T47D (cell line): ENCODE measurements around the gene RPL23.

Source experiments
- DNase-seq, 2 experiments: peaks; one replicate each; pipeline versions ENCODE4 v3.0.0 to v3.0.0-alpha.2; 2011 to 2012; ENCODE audit warnings: low read depth in 1 of 2, low spot score in 1 of 2
- JUND ChIP-seq: IDR thresholded peaks from 2 replicates; pipeline ENCODE4 v1.6.1; 2012; ENCODE audit warnings: low read depth
- in situ Hi-C: cut with HindIII; loops from 2 replicates; pipeline ENCODE4 v1.10.0; 2016; ENCODE audit warnings: low sequenced_read_pairs, low pct_unique_long_range_greater_than_20kb

RPL23 gene

DNA sequence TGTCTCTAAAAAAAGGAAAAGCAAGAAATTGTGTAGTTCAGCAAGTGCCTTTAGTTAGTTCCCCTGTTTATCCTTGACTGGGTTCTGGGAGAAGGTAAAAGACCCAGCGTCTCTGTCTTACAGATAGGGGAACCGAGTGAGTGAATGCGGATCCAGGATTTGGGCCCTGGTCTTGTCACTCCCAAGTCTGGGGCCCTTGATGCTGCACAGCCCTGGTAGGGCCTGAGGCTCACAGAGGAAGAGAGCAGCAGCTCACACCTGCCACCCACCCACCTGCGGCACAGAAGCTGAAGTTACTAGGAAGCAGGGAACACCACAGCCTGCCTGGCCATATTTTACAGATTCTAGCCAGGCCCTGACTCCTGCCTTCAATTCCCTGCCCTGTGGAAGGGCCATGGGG, 38.6 kb upstream of the RPL23 start:
- no peak for TF ChIP-seq JUND
- in situ Hi-C loops: no loop called here
- no peak for DNase-seq

DNA sequence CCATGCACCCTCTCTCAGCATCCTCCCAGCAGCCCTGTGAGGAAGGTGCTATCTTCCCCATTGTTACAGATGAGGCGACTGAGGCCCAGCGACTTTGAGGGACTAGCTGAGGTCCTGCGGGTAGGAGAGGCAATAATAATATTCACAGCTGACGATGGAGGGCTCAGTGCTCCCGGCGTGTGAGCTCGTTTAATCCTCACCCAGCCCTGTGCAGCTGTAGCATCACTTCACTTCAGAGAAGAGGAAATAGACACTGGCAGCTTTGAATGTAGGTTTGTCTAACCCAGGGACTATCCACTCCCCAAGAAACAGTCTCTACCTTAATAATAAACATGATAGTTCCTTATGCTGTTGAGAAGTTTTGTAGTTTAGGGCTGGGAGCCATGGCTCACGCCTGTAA, 37.9 kb upstream of the RPL23 start:
- TF ChIP-seq JUND: no peak
- DNase-seq: no peak
- in situ Hi-C loops: no loop called here

GRCh38 chr17:38890410-38890746, 36.9 kb upstream of the RPL23 start:
- DNase-seq: no peak
- in situ Hi-C loops: no loop called here
- no peak for TF ChIP-seq JUND

- DNase-seq: no peak
- in situ Hi-C loops: no loop called here
- no peak for TF ChIP-seq JUND
Observed at GRCh38 chr17:38889745-38890409, 36.4 kb upstream of the RPL23 start.

DNA sequence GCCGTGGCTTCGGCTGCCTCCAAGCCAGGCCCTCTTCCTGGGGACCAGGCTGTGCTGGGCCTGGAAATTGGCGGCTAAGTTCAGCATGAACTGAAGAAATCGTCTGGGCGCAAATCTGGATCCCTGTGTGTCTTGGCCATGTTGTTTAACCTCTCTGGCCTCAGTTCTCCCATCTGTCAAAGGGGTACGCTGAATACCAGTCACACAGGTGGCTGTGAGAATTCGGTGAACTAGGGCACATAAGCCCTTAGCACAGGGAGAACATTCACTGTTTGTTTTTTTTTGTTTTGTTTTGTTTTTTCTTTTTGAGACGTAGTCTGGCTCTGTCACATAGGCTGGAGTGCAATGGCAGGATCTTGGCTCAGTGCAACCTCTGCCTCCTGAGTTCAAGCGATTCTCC, 35.3 kb upstream of the RPL23 start:
- DNase-seq: no peak
- in situ Hi-C loops: no loop called here
- no peak for TF ChIP-seq JUND

DNA sequence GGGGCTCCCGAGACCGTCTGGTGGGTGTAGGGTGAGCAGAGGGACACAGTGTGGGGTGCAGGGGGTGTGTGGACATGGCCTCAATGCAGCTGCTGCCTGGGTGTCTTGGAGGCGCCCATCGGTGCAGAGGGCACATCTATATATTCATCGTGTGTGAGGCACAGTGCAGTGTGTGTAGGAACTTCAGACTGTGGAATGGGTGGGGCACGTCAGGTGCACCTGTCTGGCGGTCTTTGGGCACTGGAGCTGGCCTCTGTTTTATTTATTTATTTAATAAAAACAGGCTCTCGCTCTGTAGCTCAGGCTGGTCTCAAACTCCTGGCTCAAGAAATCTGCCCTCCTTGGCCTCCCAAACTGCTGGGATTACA, 33.1 kb upstream of the RPL23 start:
- TF ChIP-seq JUND: no peak
- DNase-seq: no peak
- in situ Hi-C loops: no loop called here

DNA sequence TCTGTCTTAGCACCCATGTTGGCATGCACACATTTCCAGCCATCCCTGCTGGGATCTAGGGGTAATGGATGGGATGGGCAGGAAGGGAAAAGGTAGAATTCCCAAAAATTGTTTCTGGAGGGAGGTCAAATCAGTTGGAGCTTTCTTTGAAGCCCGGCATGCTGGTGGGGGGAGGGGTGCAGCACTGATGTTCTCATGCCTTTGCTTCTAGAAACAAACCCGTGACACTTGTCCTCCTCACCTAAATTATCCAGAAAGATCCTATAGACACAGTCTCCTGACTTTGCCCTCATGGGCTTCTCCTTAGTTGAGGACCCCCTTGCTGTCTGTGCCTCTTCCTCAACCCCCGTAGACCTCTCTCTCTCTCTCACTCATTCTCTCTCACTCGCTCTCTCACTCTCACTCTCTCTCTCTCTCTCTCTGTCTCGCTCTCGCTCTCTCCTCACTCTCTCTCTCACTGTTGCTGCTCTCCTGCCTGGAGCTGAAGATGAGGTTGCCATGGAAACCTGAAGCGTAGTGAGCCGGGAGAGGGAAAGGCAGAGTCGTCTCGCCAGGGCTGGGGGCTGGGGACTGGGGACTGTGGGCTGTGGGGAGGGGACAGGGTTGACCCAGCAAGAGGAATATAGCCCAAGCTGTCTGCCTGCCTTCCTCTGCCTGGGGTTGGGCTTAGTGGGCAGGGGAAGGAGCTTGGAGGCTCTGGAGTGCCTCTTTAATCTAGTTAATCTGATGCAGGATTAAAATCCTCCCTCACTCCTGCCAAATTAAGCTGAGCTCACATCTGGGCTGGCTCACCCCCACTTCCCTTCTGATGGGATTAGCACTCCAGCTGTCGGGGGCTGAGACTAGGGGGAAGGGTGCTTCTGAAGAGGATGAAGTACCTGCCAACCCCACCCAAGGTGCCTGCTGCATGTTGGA, 32.5 kb upstream of the RPL23 start:
- TF ChIP-seq JUND: no peak
- no peak for DNase-seq
- in situ Hi-C loops: no loop called here

DNA sequence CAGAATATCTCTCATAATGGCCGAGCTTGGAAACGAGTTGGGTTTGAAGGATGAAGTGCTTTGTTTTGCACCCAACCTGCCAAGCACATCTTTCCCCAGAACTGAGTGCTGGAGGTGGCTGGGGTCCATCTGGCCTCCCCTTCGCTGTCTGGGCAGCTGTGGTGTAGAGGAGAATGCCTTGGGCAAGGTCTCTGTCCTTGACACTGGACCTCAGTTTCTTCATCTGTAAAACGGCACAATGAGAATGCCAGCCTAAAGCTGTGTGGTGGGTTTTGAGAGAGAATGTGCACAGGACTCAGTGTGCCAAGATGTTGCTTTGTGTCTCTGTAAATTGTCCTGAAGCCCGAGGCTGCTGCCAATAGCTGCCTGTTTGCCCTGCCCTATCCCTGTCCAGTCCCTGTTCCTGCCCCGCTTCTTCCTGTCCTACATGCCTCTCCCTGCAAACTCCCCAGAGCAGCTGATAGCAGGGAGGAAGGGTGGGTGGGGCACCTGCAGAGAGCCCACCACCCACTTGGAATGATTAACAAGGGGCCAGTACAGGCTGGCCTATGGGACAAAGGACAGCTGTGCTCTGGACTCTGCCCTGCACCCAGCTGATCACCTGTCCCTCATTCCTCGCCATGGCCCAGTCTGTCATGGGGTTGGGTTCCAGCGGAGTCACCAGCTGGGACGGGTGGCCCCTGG, 31.7 kb upstream of the RPL23 start:
- TF ChIP-seq JUND: no peak
- no peak for DNase-seq
- in situ Hi-C loops: no loop called here

- no peak for TF ChIP-seq JUND
- in situ Hi-C loops: no loop called here
- DNase-seq: no peak
Observed at GRCh38 chr17:38883592-38884526, 30.3 kb upstream of the RPL23 start.

DNA sequence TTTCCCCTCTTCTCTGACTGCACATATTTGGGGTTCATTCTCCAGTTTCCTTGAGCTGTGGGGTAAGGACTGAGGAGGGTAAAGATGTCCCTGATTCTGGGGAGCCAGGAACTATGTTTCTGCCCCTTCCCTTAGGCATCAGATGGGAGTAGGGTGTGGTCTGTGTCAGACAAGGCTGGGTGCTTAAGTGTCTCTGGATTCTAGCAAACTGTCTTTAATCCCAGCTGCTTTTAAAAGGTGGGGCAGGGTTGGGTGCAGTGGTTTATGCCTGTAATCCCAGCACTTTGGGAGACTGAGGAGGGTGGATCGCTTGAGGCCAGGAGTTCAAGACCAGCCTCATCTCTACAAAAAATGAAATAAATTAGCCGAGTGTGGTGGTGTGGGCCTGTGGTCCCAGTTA, 29.3 kb upstream of the RPL23 start:
- DNase-seq: no peak
- in situ Hi-C loops: no loop called here
- no peak for TF ChIP-seq JUND

DNA sequence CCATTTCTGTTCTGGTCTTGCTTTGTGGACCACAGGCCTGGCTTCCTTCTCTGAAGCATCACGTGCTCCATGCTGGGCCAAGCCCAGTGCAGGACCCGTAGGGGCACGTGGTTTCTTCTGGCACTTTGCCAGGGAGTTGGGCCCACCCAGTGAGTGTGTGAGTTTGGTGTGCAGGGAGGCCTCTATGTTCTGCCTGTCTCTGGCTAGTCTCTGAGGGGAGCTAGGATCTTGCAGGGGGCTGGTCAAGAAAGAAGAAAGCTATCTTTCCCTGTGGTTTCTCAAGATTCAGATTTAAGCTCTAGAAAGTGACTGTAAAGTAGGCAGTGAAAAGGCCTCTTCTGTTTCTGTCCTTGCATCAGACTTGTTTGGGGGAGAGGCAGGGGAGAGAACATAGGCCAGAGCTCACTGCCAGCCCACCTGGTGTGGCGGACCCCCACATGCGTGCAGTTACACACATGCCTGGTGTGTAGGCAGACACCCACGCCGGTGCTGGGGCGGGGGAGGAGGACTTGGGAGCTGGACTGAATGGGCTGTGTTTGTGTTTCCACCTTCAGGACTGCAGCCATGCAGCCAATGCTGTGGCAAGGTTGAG, 28.2 kb upstream of the RPL23 start:
- TF ChIP-seq JUND: no peak
- in situ Hi-C loops: no loop called here
- no peak for DNase-seq
